Hepatocyte (in vitro differentiated cells): ENCODE results near the gene SIMC1. TPM values are rescaled to one million over a fixed set of nuclear protein-coding genes. Genes with fewer than 3 reads are reported as not detected.

ENCODE experiments used
- DNase-seq: peaks from one replicate; pipeline ENCODE4 v3.0.0-alpha.2; 2016; ENCODE audit warnings: low spot score
- H2AFZ ChIP-seq: fragments of 200-600 bp; sonication (generic); 2 replicates; pipeline ENCODE4 v1.6.0; 2016; ENCODE audit warnings: antibody characterized with exemption, mild to moderate bottlenecking
- H3K27ac ChIP-seq: fragments of 200-600 bp; sonication (generic); 2 replicates; pipeline ENCODE4 v1.5.1; 2016; ENCODE audit warnings: mild to moderate bottlenecking
- H3K27me3 ChIP-seq: fragments of 200-600 bp; sonication (generic); 2 replicates; pipeline ENCODE4 v1.6.1; 2016
- H3K36me3 ChIP-seq: fragments of 200-600 bp; sonication (generic); replicated peaks from 2 replicates; pipeline ENCODE4 v1.5.1; 2016; ENCODE audit warnings: low read depth; ENCODE audit not compliant: insufficient read depth
- H3K4me1 ChIP-seq: fragments of 200-600 bp; sonication (generic); 2 replicates; pipeline ENCODE4 v1.5.1; 2016; ENCODE audit warnings: mild to moderate bottlenecking, moderate library complexity; ENCODE audit not compliant: insufficient read depth
- H3K4me2 ChIP-seq: fragments of 200-600 bp; sonication (generic); 2 replicates; pipeline ENCODE4 v1.6.0; 2016
- H3K4me3 ChIP-seq: fragments of 200-600 bp; sonication (generic); 2 replicates; pipeline ENCODE4 v1.5.1; 2016; ENCODE audit warnings: mild to moderate bottlenecking
- H3K79me2 ChIP-seq: fragments of 200-600 bp; sonication (generic); 2 replicates; pipeline ENCODE4 v1.6.0; 2017; ENCODE audit warnings: mild to moderate bottlenecking
- H3K9me2 ChIP-seq: fragments of 200-600 bp; sonication (generic); replicated peaks from 2 replicates; pipeline ENCODE4 v1.6.0; 2017; ENCODE audit warnings: mild to moderate bottlenecking; ENCODE audit not compliant: insufficient read depth
- H3K9me3 ChIP-seq: fragments of 200-600 bp; sonication (generic); 2 replicates; pipeline ENCODE4 v1.5.1; 2016; ENCODE audit warnings: low read depth, mild to moderate bottlenecking
- H4K20me1 ChIP-seq: fragments of 200-600 bp; sonication (generic); 2 replicates; pipeline ENCODE4 v1.6.0; 2016; ENCODE audit warnings: mild to moderate bottlenecking; ENCODE audit not compliant: insufficient read depth, poor library complexity, severe bottlenecking
- CTCF ChIP-seq: fragments of 200-600 bp; sonication (generic); IDR thresholded peaks from 2 replicates; pipeline ENCODE4 v1.5.1; 2016; ENCODE audit warnings: antibody characterized with exemption, mild to moderate bottlenecking; ENCODE audit not compliant: poor library complexity
- EZH2 ChIP-seq: fragments of 200-600 bp; sonication (generic); IDR thresholded peaks from 2 replicates; pipeline ENCODE4 v1.6.1; 2016; ENCODE audit warnings: antibody characterized with exemption, mild to moderate bottlenecking, borderline replicate concordance
- EZH2phosphoT487 ChIP-seq: fragments of 200-600 bp; sonication (generic); IDR thresholded peaks from one replicate; pipeline ENCODE4 v1.6.1; 2018; ENCODE audit warnings: antibody characterized with exemption, mild to moderate bottlenecking, low read depth, moderate library complexity; ENCODE audit not compliant: unreplicated experiment, severe bottlenecking
- WGBS: methylation state at CpG from one replicate; pipeline ENCODE4 v1.1.6; 2016; ENCODE audit warnings: low lambda C conversion rate; ENCODE audit errors: missing lambda C conversion rate; 5-methylcytosine and 5-hydroxymethylcytosine counted together
- microRNA counts: library from miRNA; unstranded; fragments of <30 nt; microRNA quantifications from one replicate; lab custom pipeline; 2017
- microRNA-seq: library from miRNA; unstranded; fragments of <30 nt; microRNA quantifications from one replicate; pipeline ENCODE4, GENCODE V29; 2017
- polyA plus RNA-seq: library from polyadenylated mRNA; unstranded; fragments of >200 nt; fragmentation: Nextera tagmentation; extraction: Ambion mirVana; gene quantifications from 2 replicates; pipeline ENCODE4 v1.2.1, GENCODE V29; 2016
- small RNA-seq: library from RNA; depleted of rRNA; stranded (forward); fragments of <200 nt; gene quantifications from one replicate; pipeline ENCODE3, GENCODE V24; 2014
- total RNA-seq: library from RNA; depleted of rRNA; stranded (reverse); fragments of >200 nt; gene quantifications from 2 replicates; pipeline ENCODE4 v1.2.3, GENCODE V29; 2014

The SIMC1 gene
- total and polyA plus RNA-seq, 2 experiments from 2014 or later = 34.7 to 37.6 TPM

GRCh38 chr5:176392526-176392925 is 154.3 kb downstream of the SIMC1 start:
- TF ChIP-seq EZH2phosphoT487 = no peak
- TF ChIP-seq CTCF = no peak
- no peak for TF ChIP-seq EZH2
- no peaks in the 10 kb centered on the region for H3K9me3 ChIP-seq
- no peak overlapping the region for H3K27ac ChIP-seq
- no peaks in the 10 kb centered on the region for H3K36me3 ChIP-seq
- peaks cover 19% of the 10 kb centered on the region for H3K79me2 ChIP-seq
- no peaks in the 10 kb centered on the region for H3K27me3 ChIP-seq
- DNase-seq = no peak
- no peak overlapping the region for H3K4me2 ChIP-seq
- no peaks in the 10 kb centered on the region for H4K20me1 ChIP-seq
- H3K4me1 ChIP-seq = peaks cover 10% of the 10 kb centered on the region
- no peaks in the 10 kb centered on the region for H3K9me2 ChIP-seq
- 95% methylated on average over 11 of the region's 11 CpGs for WGBS
- no peak overlapping the region for H3K4me3 ChIP-seq
- no peak overlapping the region for H2AFZ ChIP-seq

GRCh38 chr5:176394096-176394495 is 155.9 kb downstream of the SIMC1 start:
- H3K36me3 ChIP-seq = no peaks in the 10 kb centered on the region
- H3K4me1 ChIP-seq = peaks cover 6% of the 10 kb centered on the region
- 95% methylated on average over 9 of the region's 9 CpGs for WGBS

GRCh38 chr5:176394881-176395675 is 156.9 kb downstream of the SIMC1 start:
- Histone ChIP-seq H3K27ac (peak overlapping the region; percentile 43), H3K9me2 (no peaks in the 10 kb centered on the region), H2AFZ (no peak overlapping the region), H3K4me1 (peaks cover 3% of the 10 kb centered on the region), H3K4me3 (no peak overlapping the region), H3K27me3 (no peaks in the 10 kb centered on the region), H3K36me3 (no peaks in the 10 kb centered on the region), H4K20me1 (no peaks in the 10 kb centered on the region), H3K4me2 (no peak overlapping the region), H3K9me3 (no peaks in the 10 kb centered on the region), H3K79me2 (peaks cover 16% of the 10 kb centered on the region)
- peak; percentile 42 for DNase-seq
- TF ChIP-seq CTCF = no peak
- 82% methylated on average over 11 of the region's 11 CpGs for WGBS

More at GRCh38 chr5:176394096-176394495, 155.9 kb downstream of the SIMC1 start:
- Histone ChIP-seq H4K20me1 (no peaks in the 10 kb centered on the region), H3K4me3 (no peak overlapping the region), H3K9me2 (no peaks in the 10 kb centered on the region), H3K79me2 (peaks cover 14% of the 10 kb centered on the region), H3K27ac (no peak overlapping the region), H3K4me2 (no peak overlapping the region), H3K27me3 (no peaks in the 10 kb centered on the region), H3K9me3 (no peaks in the 10 kb centered on the region), H2AFZ (no peak overlapping the region)
- no peak for TF ChIP-seq EZH2phosphoT487
- no peak for TF ChIP-seq EZH2
- TF ChIP-seq CTCF = no peak
- no peak for DNase-seq

MicroRNAs encoded within 50 kb of the gene (microRNA counts, 767-probe panel; counts per million panel counts)
- not detected for microRNA hsa-miR-1271-5p (lab: Ali Mortazavi, UCI)

Small RNA genes within 50 kb of the gene (microRNA-seq; reads per million reads assigned to microRNA genes)
- 11.2 reads per million, percentile 26 among the genes with 10 or more reads in this experiment for gene MIR1271

Small RNA genes within 50 kb of the gene (small RNA-seq; reads per million reads assigned to genes)
- gene MIR1271 = 5.1 reads per million, percentile 93 among the genes with 10 or more reads in this experiment

Other genes starting within 250 kb of the SIMC1 start
- 98.3 and 104 TPM in 2 replicates for gene KIAA1191, start 123.3 kb downstream of the SIMC1 start, total RNA-seq
- gene KIAA1191, start 123.3 kb downstream of the SIMC1 start, polyA plus RNA-seq = 96.8 and 110 TPM in 2 replicates
- 6.7 and 8.9 TPM in 2 replicates for gene ARL10, start 127.1 kb downstream of the SIMC1 start, total RNA-seq
- gene ARL10, start 127.1 kb downstream of the SIMC1 start, polyA plus RNA-seq = 2.5 and 4.4 TPM in 2 replicates
- 22.9 and 25.6 TPM in 2 replicates for gene NOP16, start 150.2 kb downstream of the SIMC1 start, total RNA-seq
- gene NOP16, start 150.2 kb downstream of the SIMC1 start, polyA plus RNA-seq = 64.0 and 82.3 TPM in 2 replicates
- 109 and 161 TPM in 2 replicates for gene HIGD2A, start 150.3 kb downstream of the SIMC1 start, total RNA-seq
- 222 and 224 TPM in 2 replicates for gene HIGD2A, start 150.3 kb downstream of the SIMC1 start, polyA plus RNA-seq
- 131 and 139 TPM in 2 replicates for gene CLTB, start 178.1 kb downstream of the SIMC1 start, total RNA-seq
- gene CLTB, start 178.1 kb downstream of the SIMC1 start, polyA plus RNA-seq = 284 and 289 TPM in 2 replicates
- gene FAF2, start 210.0 kb downstream of the SIMC1 start, total RNA-seq = 63.1 and 66.4 TPM in 2 replicates
- gene FAF2, start 210.0 kb downstream of the SIMC1 start, polyA plus RNA-seq = 43.0 and 47.3 TPM in 2 replicates